Fibroblast of pulmonary artery (primary cell): ENCODE results near the gene UBE4A.

Experiments
- DNase-seq: peaks from one replicate; pipeline ENCODE4 v3.0.0-alpha.2; 2010; ENCODE audit warnings: low read depth
- H3K4me3 ChIP-seq: replicated peaks from 2 replicates; pipeline ENCODE4 v1.5.1; 2011; ENCODE audit warnings: low read depth, mild to moderate bottlenecking, control low read depth, low read length, moderate library complexity
- CTCF ChIP-seq: IDR thresholded peaks from 2 replicates; pipeline ENCODE4 v1.5.1; 2011; ENCODE audit warnings: mild to moderate bottlenecking, control low read depth, low read length, inconsistent platforms; ENCODE audit errors: missing control alignments

The UBE4A gene

GRCh38 chr11:118340449-118340848 is 19.0 kb upstream of the UBE4A start:
- DNase-seq, result no peak
- no peak for TF ChIP-seq CTCF
- H3K4me3 ChIP-seq, result no peak overlapping the region

GRCh38 chr11:118341261-118341660 is 18.1 kb upstream of the UBE4A start:
- no peak for TF ChIP-seq CTCF
- DNase-seq, result no peak
- no peak overlapping the region for H3K4me3 ChIP-seq

GRCh38 chr11:118341815-118342489 is 17.4 kb upstream of the UBE4A start:
- no peak for TF ChIP-seq CTCF
- DNase-seq, result no peak
- no peak overlapping the region for H3K4me3 ChIP-seq

GRCh38 chr11:118342503-118343161 is 16.8 kb upstream of the UBE4A start, which contains the start of gene CD3D:
CD3D (minus strand) TSS chr11:118342705; CDS start chr11:118342607, 98 bp downstream.
- H3K4me3 ChIP-seq, result no peak within 1 kb of the TSS
- no peak for TF ChIP-seq CTCF
- no peak for DNase-seq

GRCh38 chr11:118343248-118343647 is 16.2 kb upstream of the UBE4A start:
- no peak for TF ChIP-seq CTCF
- no peak for DNase-seq
- H3K4me3 ChIP-seq, result no peak overlapping the region

- DNase-seq, result no peak
- no peak for TF ChIP-seq CTCF
- H3K4me3 ChIP-seq, result no peak within 1 kb of the TSS
Observed at GRCh38 chr11:118343981-118344515, 15.4 kb upstream of the UBE4A start, which contains the start of gene CD3G. CD3G (plus strand) TSS chr11:118344344; CDS start chr11:118344424, 80 bp downstream.
